K562 (cell line): Measurements from ENCODE around the gene HIVEP3. TPM values are rescaled to one million over a fixed set of nuclear protein-coding genes. Genes with fewer than 3 reads are reported as not detected.

Source experiments
- ATAC-seq: fragments of 200-7000 bp; cut with Tn5 transposase; 3 replicates; pipeline ENCODE4 v1.9.1; 2020; ENCODE audit warnings: moderate library complexity
- BruUV-seq: library from RNA; stranded (reverse); fragments of 400-500 nt; replicated peaks from 2 replicates; lab custom pipeline; 2021; lab: Mats Ljungman, UMichigan
- CTCF ChIA-PET: fragments of 300-600 bp; formaldehyde crosslinking; extraction: SDS; loops from one replicate; lab custom pipeline; 2021; ENCODE audit warnings: low intra/inter-chr PET ratio; lab: Yijun Ruan, JAX
- POLR2A ChIA-PET: fragments of 300-600, 350-650 bp; sonication (Branson Sonifier 250); formaldehyde crosslinking; extraction: SDS; loops from one replicate; lab custom pipeline; 2021; ENCODE audit warnings: antibody characterized with exemption, inconsistent platforms; lab: Yijun Ruan, JAX
- DNase-seq, 4 experiments: peaks; one replicate each; pipeline versions ENCODE4 v3.0.0 to v3.0.0-alpha.2; 2011 to 2018; ENCODE audit warnings: low spot score in 3 of 4, mixed read lengths in 3 of 4; ENCODE audit errors: extremely low read depth in 1 of 4
- FAIRE-seq: peaks from 2 replicates; lab custom pipeline; 2011; peaks lifted over from hg19 to GRCh38; lab: Jason Lieb, UNC
- H2AFZ ChIP-seq: 2 replicates; pipeline ENCODE4 v1.6.0; 2011; ENCODE audit warnings: low read depth, low read length, control low read depth, inconsistent platforms
- H3K27ac ChIP-seq: fragments of 200-600 bp; 3 replicates; pipeline ENCODE4 v1.8.0; 2011; ENCODE audit warnings: low read depth, mild to moderate bottlenecking, control low read depth, inconsistent platforms, low read length, moderate library complexity, mixed read lengths; ENCODE audit errors: extremely low read depth
- H3K27me3 ChIP-seq, 2 experiments: fragments of 300-600 bp in 1 of 2; 2 replicates in 1 of 2; 3 replicates in 1 of 2; pipeline versions ENCODE4 v1.6.0 to v1.8.0; 2011; ENCODE audit warnings: inconsistent platforms in 2 of 2, low read length in 2 of 2, mild to moderate bottlenecking in 1 of 2, mixed read lengths in 1 of 2, moderate library complexity in 1 of 2; ENCODE audit not compliant: control insufficient read depth in 2 of 2, insufficient read depth in 2 of 2
- H3K36me3 ChIP-seq: fragments of 300-600 bp; 3 replicates; pipeline ENCODE4 v1.8.0; 2011; ENCODE audit warnings: mild to moderate bottlenecking, low read length, inconsistent platforms; ENCODE audit not compliant: control insufficient read depth, insufficient read depth
- H3K4me1 ChIP-seq, 2 experiments: fragments of 200-600 bp in 1 of 2; replicated peaks in 1 of 2; 2 replicates in 1 of 2; 3 replicates in 1 of 2; pipeline versions ENCODE4 v1.5.1 to v1.8.0; 2011; ENCODE audit warnings: inconsistent platforms in 2 of 2, low read length in 2 of 2, mild to moderate bottlenecking in 1 of 2, mixed read lengths in 1 of 2, moderate library complexity in 1 of 2; ENCODE audit not compliant: control insufficient read depth in 2 of 2, insufficient read depth in 2 of 2
- H3K4me2 ChIP-seq: 2 replicates; pipeline ENCODE4 v1.6.1; 2011; ENCODE audit warnings: low read length, control low read depth, inconsistent platforms, mixed read lengths; ENCODE audit not compliant: insufficient read depth
- H3K4me3 ChIP-seq: fragments of 200-600 bp; sonication (generic), shearing (Covaris generic); 2 replicates; pipeline ENCODE4 v1.5.1; 2016; ENCODE audit warnings: control low read depth, inconsistent platforms
- H3K79me2 ChIP-seq: fragments of 200-600 bp; 3 replicates; pipeline ENCODE4 v1.8.0; 2011; ENCODE audit warnings: low read length, inconsistent platforms; ENCODE audit not compliant: control insufficient read depth, insufficient read depth
- H3K9ac ChIP-seq, 2 experiments: 2 replicates each; pipeline versions ENCODE4 v1.6.0 to v1.6.1; 2011; ENCODE audit warnings: low read depth in 2 of 2, low read length in 2 of 2, control low read depth in 1 of 2, inconsistent platforms in 1 of 2, mild to moderate bottlenecking in 1 of 2, mixed read lengths in 1 of 2; ENCODE audit not compliant: insufficient read depth in 1 of 2
- H3K9me1 ChIP-seq: one replicate; pipeline ENCODE4 v1.6.0; 2011; ENCODE audit warnings: inconsistent platforms, mild to moderate bottlenecking, low read length, moderate library complexity; ENCODE audit not compliant: control insufficient read depth, insufficient read depth
- H3K9me3 ChIP-seq: replicated peaks from 2 replicates; pipeline ENCODE4 v1.5.1; 2011; ENCODE audit warnings: low read depth, low read length, inconsistent platforms; ENCODE audit not compliant: control insufficient read depth, insufficient read depth
- H4K20me1 ChIP-seq: replicated peaks from 2 replicates; pipeline ENCODE4 v1.6.1; 2011; ENCODE audit warnings: low read length, inconsistent platforms, mixed read lengths; ENCODE audit not compliant: control insufficient read depth, insufficient read depth
- PPARD ChIP-seq: fragments of 250-450 bp; sonication (Bioruptor Pico); IDR thresholded peaks from 2 replicates; pipeline ENCODE4 v1.8.0; 2022; ENCODE audit warnings: inconsistent platforms, mild to moderate bottlenecking, moderate library complexity
- RBM39 ChIP-seq: fragments of 200-400 bp; formaldehyde crosslinking; optimal IDR thresholded peaks from 2 replicates; pipeline ENCODE3; 2018; ENCODE audit warnings: low read depth, low read length
- SAFB2 ChIP-seq: fragments of 200-400 bp; formaldehyde crosslinking; IDR thresholded peaks from 2 replicates; pipeline ENCODE4 v1.6.1; 2018; ENCODE audit warnings: borderline replicate concordance, low read length, low read depth, moderate library complexity; ENCODE audit not compliant: severe bottlenecking
- WGBS: fragments of 100-300 bp; shearing (Covaris generic); methylation state at CpG from one replicate; pipeline ENCODE4 v1.1.6; 2016; ENCODE audit warnings: low coverage, mixed read lengths; ENCODE audit not compliant: insufficient coverage; ENCODE audit errors: missing lambda C conversion rate; 5-methylcytosine and 5-hydroxymethylcytosine counted together
- in situ Hi-C: fragments of 300-500 bp; cut with MboI; formaldehyde crosslinking; loops from 4 replicates; pipeline ENCODE4 v1.15.0; 2018; ENCODE audit warnings: inconsistent platforms, mixed read lengths
- intact Hi-C: fragments of 100-400 bp; cut with micrococcal nuclease; formaldehyde crosslinking; loops from 2 replicates; pipeline ENCODE4 v1.14.2; 2022
- polyA plus RNA-seq, 8 experiments: library from polyadenylated mRNA; depleted of rRNA in 4 of 8; stranded (reverse) in 5 of 8; unstranded in 3 of 8; fragments of >200 nt; fragmentation: Nextera tagmentation in 2 of 8; fragmentation: Illumina TruSeq in 1 of 8; extraction: Ambion mirVana in 2 of 8; extraction: Trizol in 1 of 8; gene quantifications; 2 replicates each; pipeline versions ENCODE4 v1.2.1 to v1.2.3, GENCODE V29; 2011 to 2014; ENCODE audit warnings: inconsistent platforms in 1 of 8, missing spikeins in 1 of 8
- total RNA-seq, 7 experiments: library from RNA; depleted of rRNA in 6 of 7; stranded (reverse); fragments of >200 nt in 6 of 7; fragmentation: Illumina TruSeq in 2 of 7; extraction: Trizol in 2 of 7; gene quantifications; 2 replicates each; pipeline versions ENCODE4 v1.2.1 to v1.2.3, GENCODE V29; 2011 to 2021; ENCODE audit warnings: low replicate concordance in 1 of 7
- TF ChIP-seq, protein P1 (sequence below): sonication (generic); formaldehyde crosslinking; IDR thresholded peaks from 2 replicates; pipeline ENCODE4 v1.8.1; 2022; ENCODE audit warnings: missing genetic modification reagents
- TF ChIP-seq, protein P2 (sequence below): fragments of 250-450 bp; sonication (Bioruptor Pico); IDR thresholded peaks from 2 replicates; pipeline ENCODE4 v1.5.0; 2021
- TF ChIP-seq, protein P3 (sequence below): fragments of 200-600 bp; sonication (generic); IDR thresholded peaks from one replicate; pipeline ENCODE4 v1.6.1; 2012; ENCODE audit warnings: mild to moderate bottlenecking, low read depth, low read length, inconsistent platforms
- TF ChIP-seq, protein P4 (sequence below): fragments of 450-650 bp; formaldehyde crosslinking; IDR thresholded peaks from 2 replicates; pipeline ENCODE4 v1.4.0; 2020; ENCODE audit warnings: mild to moderate bottlenecking, moderate library complexity

Gene HIVEP3
- total and polyA plus RNA-seq, 9 of the 15 experiments (the other 6 are each of a cell fraction or from before 2014, with no cell fraction given): 0.09 to 0.58 (median 0.34) TPM; not detected in 1

DNA sequence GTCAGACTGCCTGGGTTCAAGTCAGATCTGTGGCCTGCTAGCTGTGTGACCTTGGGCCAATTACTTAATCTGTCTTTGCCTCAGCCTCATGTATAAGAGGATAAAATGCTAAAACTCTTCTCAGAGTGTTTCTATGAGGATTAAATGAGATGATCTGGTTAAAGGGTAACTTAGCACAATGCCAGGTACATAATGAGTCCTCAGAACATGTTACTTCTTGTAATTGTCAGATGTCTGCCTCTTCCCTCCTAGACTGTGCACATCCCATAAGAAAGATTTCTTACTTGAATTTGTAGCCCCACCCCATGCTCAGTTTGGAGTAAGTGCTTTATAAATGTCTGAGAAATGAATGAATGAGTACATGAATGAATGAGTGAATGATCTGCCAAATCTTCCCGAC, 34.6 kb upstream of the HIVEP3 start:
- in situ Hi-C loops (no loop called here), intact Hi-C loops (no loop called here)
- ChIA-PET POLR2A (no interaction called here), CTCF (no interaction called here)
- Histone ChIP-seq H3K9ac (no peak overlapping the region), H3K4me1 (no peaks in the 10 kb centered on the region), H4K20me1 (no peaks in the 10 kb centered on the region), H3K36me3 (no peaks in the 10 kb centered on the region), H3K4me3 (no peak overlapping the region), H3K4me2 (no peak overlapping the region), H3K79me2 (no peaks in the 10 kb centered on the region), H3K27me3 (no peaks in the 10 kb centered on the region; a peak in 2 of 5 replicates), H3K27ac (no peak overlapping the region), H2AFZ (no peak overlapping the region), H3K9me1 (no peaks in the 10 kb centered on the region), H3K9me3 (no peaks in the 10 kb centered on the region)
- DNase-seq (no peak), FAIRE-seq (no peak), ATAC-seq (no peak)
- WGBS: 0% methylated on average over 1 of the region's 1 CpG
- BruUV-seq: no TSS peak
- TF ChIP-seq, protein P1, sequence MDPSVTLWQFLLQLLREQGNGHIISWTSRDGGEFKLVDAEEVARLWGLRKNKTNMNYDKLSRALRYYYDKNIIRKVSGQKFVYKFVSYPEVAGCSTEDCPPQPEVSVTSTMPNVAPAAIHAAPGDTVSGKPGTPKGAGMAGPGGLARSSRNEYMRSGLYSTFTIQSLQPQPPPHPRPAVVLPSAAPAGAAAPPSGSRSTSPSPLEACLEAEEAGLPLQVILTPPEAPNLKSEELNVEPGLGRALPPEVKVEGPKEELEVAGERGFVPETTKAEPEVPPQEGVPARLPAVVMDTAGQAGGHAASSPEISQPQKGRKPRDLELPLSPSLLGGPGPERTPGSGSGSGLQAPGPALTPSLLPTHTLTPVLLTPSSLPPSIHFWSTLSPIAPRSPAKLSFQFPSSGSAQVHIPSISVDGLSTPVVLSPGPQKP (CRISPR knock-in tag): no peak
- TF ChIP-seq SAFB2: no peak
- no peak for TF ChIP-seq PPARD
- TF ChIP-seq, protein P2, sequence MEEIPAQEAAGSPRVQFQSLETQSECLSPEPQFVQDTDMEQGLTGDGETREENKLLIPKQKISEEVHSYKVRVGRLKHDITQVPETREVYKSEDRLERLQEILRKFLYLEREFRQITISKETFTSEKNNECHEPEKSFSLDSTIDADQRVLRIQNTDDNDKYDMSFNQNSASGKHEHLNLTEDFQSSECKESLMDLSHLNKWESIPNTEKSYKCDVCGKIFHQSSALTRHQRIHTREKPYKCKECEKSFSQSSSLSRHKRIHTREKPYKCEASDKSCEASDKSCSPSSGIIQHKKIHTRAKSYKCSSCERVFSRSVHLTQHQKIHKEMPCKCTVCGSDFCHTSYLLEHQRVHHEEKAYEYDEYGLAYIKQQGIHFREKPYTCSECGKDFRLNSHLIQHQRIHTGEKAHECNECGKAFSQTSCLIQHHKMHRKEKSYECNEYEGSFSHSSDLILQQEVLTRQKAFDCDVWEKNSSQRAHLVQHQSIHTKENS (CRISPR knock-in tag): no peak
- TF ChIP-seq, protein P3, sequence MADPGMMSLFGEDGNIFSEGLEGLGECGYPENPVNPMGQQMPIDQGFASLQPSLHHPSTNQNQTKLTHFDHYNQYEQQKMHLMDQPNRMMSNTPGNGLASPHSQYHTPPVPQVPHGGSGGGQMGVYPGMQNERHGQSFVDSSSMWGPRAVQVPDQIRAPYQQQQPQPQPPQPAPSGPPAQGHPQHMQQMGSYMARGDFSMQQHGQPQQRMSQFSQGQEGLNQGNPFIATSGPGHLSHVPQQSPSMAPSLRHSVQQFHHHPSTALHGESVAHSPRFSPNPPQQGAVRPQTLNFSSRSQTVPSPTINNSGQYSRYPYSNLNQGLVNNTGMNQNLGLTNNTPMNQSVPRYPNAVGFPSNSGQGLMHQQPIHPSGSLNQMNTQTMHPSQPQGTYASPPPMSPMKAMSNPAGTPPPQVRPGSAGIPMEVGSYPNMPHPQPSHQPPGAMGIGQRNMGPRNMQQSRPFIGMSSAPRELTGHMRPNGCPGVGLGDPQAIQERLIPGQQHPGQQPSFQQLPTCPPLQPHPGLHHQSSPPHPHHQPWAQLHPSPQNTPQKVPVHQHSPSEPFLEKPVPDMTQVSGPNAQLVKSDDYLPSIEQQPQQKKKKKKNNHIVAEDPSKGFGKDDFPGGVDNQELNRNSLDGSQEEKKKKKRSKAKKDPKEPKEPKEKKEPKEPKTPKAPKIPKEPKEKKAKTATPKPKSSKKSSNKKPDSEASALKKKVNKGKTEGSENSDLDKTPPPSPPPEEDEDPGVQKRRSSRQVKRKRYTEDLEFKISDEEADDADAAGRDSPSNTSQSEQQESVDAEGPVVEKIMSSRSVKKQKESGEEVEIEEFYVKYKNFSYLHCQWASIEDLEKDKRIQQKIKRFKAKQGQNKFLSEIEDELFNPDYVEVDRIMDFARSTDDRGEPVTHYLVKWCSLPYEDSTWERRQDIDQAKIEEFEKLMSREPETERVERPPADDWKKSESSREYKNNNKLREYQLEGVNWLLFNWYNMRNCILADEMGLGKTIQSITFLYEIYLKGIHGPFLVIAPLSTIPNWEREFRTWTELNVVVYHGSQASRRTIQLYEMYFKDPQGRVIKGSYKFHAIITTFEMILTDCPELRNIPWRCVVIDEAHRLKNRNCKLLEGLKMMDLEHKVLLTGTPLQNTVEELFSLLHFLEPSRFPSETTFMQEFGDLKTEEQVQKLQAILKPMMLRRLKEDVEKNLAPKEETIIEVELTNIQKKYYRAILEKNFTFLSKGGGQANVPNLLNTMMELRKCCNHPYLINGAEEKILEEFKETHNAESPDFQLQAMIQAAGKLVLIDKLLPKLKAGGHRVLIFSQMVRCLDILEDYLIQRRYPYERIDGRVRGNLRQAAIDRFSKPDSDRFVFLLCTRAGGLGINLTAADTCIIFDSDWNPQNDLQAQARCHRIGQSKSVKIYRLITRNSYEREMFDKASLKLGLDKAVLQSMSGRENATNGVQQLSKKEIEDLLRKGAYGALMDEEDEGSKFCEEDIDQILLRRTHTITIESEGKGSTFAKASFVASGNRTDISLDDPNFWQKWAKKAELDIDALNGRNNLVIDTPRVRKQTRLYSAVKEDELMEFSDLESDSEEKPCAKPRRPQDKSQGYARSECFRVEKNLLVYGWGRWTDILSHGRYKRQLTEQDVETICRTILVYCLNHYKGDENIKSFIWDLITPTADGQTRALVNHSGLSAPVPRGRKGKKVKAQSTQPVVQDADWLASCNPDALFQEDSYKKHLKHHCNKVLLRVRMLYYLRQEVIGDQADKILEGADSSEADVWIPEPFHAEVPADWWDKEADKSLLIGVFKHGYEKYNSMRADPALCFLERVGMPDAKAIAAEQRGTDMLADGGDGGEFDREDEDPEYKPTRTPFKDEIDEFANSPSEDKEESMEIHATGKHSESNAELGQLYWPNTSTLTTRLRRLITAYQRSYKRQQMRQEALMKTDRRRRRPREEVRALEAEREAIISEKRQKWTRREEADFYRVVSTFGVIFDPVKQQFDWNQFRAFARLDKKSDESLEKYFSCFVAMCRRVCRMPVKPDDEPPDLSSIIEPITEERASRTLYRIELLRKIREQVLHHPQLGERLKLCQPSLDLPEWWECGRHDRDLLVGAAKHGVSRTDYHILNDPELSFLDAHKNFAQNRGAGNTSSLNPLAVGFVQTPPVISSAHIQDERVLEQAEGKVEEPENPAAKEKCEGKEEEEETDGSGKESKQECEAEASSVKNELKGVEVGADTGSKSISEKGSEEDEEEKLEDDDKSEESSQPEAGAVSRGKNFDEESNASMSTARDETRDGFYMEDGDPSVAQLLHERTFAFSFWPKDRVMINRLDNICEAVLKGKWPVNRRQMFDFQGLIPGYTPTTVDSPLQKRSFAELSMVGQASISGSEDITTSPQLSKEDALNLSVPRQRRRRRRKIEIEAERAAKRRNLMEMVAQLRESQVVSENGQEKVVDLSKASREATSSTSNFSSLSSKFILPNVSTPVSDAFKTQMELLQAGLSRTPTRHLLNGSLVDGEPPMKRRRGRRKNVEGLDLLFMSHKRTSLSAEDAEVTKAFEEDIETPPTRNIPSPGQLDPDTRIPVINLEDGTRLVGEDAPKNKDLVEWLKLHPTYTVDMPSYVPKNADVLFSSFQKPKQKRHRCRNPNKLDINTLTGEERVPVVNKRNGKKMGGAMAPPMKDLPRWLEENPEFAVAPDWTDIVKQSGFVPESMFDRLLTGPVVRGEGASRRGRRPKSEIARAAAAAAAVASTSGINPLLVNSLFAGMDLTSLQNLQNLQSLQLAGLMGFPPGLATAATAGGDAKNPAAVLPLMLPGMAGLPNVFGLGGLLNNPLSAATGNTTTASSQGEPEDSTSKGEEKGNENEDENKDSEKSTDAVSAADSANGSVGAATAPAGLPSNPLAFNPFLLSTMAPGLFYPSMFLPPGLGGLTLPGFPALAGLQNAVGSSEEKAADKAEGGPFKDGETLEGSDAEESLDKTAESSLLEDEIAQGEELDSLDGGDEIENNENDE: no peak
- TF ChIP-seq RBM39: no peak
- TF ChIP-seq, protein P4, sequence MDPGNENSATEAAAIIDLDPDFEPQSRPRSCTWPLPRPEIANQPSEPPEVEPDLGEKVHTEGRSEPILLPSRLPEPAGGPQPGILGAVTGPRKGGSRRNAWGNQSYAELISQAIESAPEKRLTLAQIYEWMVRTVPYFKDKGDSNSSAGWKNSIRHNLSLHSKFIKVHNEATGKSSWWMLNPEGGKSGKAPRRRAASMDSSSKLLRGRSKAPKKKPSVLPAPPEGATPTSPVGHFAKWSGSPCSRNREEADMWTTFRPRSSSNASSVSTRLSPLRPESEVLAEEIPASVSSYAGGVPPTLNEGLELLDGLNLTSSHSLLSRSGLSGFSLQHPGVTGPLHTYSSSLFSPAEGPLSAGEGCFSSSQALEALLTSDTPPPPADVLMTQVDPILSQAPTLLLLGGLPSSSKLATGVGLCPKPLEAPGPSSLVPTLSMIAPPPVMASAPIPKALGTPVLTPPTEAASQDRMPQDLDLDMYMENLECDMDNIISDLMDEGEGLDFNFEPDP: no peak
